ENCODE results near the gene ARHGAP10.

ARHGAP10 gene

GRCh38 chr4:148060264-148061140 is 328.6 kb downstream of the ARHGAP10 start:
- no peak for TF ChIP-seq CTCF (IDR thresholded peaks at IDR 0.05; ENCODE audit: borderline replicate concordance, insufficient read depth, low read depth, low read length)
- no peak overlapping the region for H3K4me3 ChIP-seq (ENCODE audit: low read depth, low read length)

- no peak for TF ChIP-seq CTCF (IDR thresholded peaks at IDR 0.05; ENCODE audit: borderline replicate concordance, insufficient read depth, low read depth, low read length)
- H3K4me3 ChIP-seq (ENCODE audit: low read depth, low read length), result no peak overlapping the region
Observed at GRCh38 chr4:148061141-148061481, 329.2 kb downstream of the ARHGAP10 start.

- no peak overlapping the region for H3K4me3 ChIP-seq (ENCODE audit: low read depth, low read length)
- TF ChIP-seq CTCF (IDR thresholded peaks at IDR 0.05; ENCODE audit: borderline replicate concordance, insufficient read depth, low read depth, low read length), result no peak
Observed at GRCh38 chr4:148061795-148062194, 329.9 kb downstream of the ARHGAP10 start.

- no peak for TF ChIP-seq CTCF (IDR thresholded peaks at IDR 0.05; ENCODE audit: borderline replicate concordance, insufficient read depth, low read depth, low read length)
- no peak overlapping the region for H3K4me3 ChIP-seq (ENCODE audit: low read depth, low read length)
Observed at GRCh38 chr4:148062301-148062950, 330.5 kb downstream of the ARHGAP10 start.

GRCh38 chr4:148064451-148064850 is 332.6 kb downstream of the ARHGAP10 start:
- TF ChIP-seq CTCF (IDR thresholded peaks at IDR 0.05; ENCODE audit: borderline replicate concordance, insufficient read depth, low read depth, low read length), result no peak
- H3K4me3 ChIP-seq (ENCODE audit: low read depth, low read length), result no peak overlapping the region

- H3K4me3 ChIP-seq (ENCODE audit: low read depth, low read length), result no peak overlapping the region
- TF ChIP-seq CTCF (IDR thresholded peaks at IDR 0.05; ENCODE audit: borderline replicate concordance, insufficient read depth, low read depth, low read length), result no peak
Observed at GRCh38 chr4:148065075-148065474, 333.2 kb downstream of the ARHGAP10 start.

Data from GM12875 (cell line).